Naive B cell (primary cell): ENCODE results near the gene EIF6. TPM values are rescaled to one million over a fixed set of nuclear protein-coding genes. Genes with fewer than 3 reads are reported as not detected.

ENCODE experiments used
- ATAC-seq, 2 donors: fragments of 150-1000 bp; cut with Tn5 transposase; 2 replicates each; pipeline ENCODE4 v1.10.0; 2021; ENCODE audit warnings: low read depth in 2 of 2, mild to moderate bottlenecking in 2 of 2, moderate library complexity in 2 of 2
- DNase-seq: peaks from one replicate; pipeline ENCODE4 v3.0.0; 2022
- H3K27ac Mint-ChIP-seq, 6 donors: one replicate each; pipeline ENCODE4 v1.8.0; 2020 to 2022; ENCODE audit warnings: mild to moderate bottlenecking in 6 of 6, mixed read lengths in 6 of 6, moderate library complexity in 5 of 6, inconsistent platforms in 2 of 6
- H3K27me3 Mint-ChIP-seq, 3 donors: one replicate each; pipeline ENCODE4 v1.8.0; 2021 to 2022; ENCODE audit warnings: mixed read lengths in 3 of 3, mild to moderate bottlenecking in 1 of 3
- H3K36me3 Mint-ChIP-seq, 2 donors: one replicate each; pipeline ENCODE4 v1.8.0; 2020 to 2022; ENCODE audit warnings: mixed read lengths in 2 of 2, inconsistent platforms in 1 of 2, mild to moderate bottlenecking in 1 of 2
- H3K4me1 Mint-ChIP-seq, 3 donors: one replicate each; pipeline ENCODE4 v1.8.0; 2020 to 2022; ENCODE audit warnings: mixed read lengths in 3 of 3, inconsistent platforms in 1 of 3, mild to moderate bottlenecking in 1 of 3, moderate library complexity in 1 of 3
- H3K4me3 Mint-ChIP-seq, 8 donors: one replicate each; pipeline ENCODE4 v1.8.0; 2020 to 2022; ENCODE audit warnings: mild to moderate bottlenecking in 8 of 8, mixed read lengths in 8 of 8, moderate library complexity in 8 of 8, inconsistent platforms in 2 of 8
- H3K9me3 Mint-ChIP-seq, 7 donors: one replicate each; pipeline ENCODE4 v1.8.0; 2020 to 2022; ENCODE audit warnings: mixed read lengths in 7 of 7, mild to moderate bottlenecking in 5 of 7, inconsistent platforms in 2 of 7, moderate library complexity in 1 of 7
- polyA plus RNA-seq, 6 donors: library from polyadenylated mRNA; unstranded; fragments of 300-500 nt; fragmentation: Illumina TruSeq; gene quantifications; one replicate each; pipeline ENCODE4 v1.2.3, GENCODE V29; 2021; ENCODE audit warnings: low read depth in 6 of 6

EIF6 gene
- polyA plus RNA-seq, 6 donors from 2014 or later = 206 to 241 (median 228) TPM

DNA sequence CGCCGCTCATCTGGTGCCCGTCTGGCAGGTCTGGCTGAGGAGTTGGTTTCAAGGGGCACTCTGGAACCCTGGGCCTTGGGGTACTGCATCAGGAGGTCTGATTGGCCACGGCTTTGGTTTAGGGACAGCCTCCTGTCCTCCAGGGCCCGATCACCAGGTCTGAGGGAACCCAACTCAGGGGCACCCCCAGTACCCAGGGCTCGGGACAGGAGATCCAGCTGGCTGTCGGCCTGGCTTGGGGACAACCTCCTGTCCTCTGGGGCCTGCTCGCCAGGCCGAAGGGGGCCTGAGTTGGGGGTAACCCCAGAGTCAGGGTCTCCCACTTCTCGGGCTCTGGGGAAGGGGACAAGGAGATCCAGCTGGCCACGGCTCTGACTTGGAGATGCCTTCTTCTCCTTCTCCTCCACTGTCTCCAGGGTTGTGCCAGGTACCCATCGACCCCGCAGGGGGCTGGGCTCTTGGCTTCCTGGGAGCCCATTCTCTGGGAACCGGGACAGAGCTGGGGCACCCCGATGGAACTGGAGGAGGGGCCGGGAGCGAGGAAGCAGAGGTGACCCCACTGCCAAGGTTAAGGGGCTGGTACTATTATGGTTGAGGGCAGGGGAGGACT, 2.4 kb upstream of the EIF6 start:
- peak overlapping the region in 1 of 8 donors; percentile 44 for H3K4me3 Mint-ChIP-seq
- H3K27me3 Mint-ChIP-seq = peaks cover 0 to 13% (median 0%) of the 10 kb centered on the region in 3 donors
- no peaks in the 10 kb centered on the region for H3K9me3 Mint-ChIP-seq
- no peaks in the 10 kb centered on the region for H3K36me3 Mint-ChIP-seq
- DNase-seq (no peak), ATAC-seq (no peak)
- H3K4me1 Mint-ChIP-seq = peaks cover 25 to 31% (median 28%) of the 10 kb centered on the region in 3 donors
- H3K27ac Mint-ChIP-seq = no peak overlapping the region

GRCh38 chr20:35286077-35286898, 1.7 kb upstream of the EIF6 start:
- ATAC-seq (no peak), DNase-seq (no peak)
- Mint-ChIP-seq H3K4me1 (peaks cover 25 to 32% (median 28%) of the 10 kb centered on the region in 3 donors), H3K4me3 (peak overlapping the region; percentile 74 to 98 (median 92)), H3K9me3 (no peaks in the 10 kb centered on the region), H3K27ac (peak overlapping the region in 4 of 6 donors; percentile 43 to 90 (median 72)), H3K36me3 (no peaks in the 10 kb centered on the region), H3K27me3 (peaks cover 0 to 13% (median 0%) of the 10 kb centered on the region in 3 donors)

- Mint-ChIP-seq H3K36me3 (no peaks in the 10 kb centered on the region), H3K4me3 (peak overlapping the region; percentile 87 to 99 (median 94)), H3K27me3 (peaks cover 0 to 7% (median 0%) of the 10 kb centered on the region in 3 donors), H3K9me3 (no peaks in the 10 kb centered on the region), H3K4me1 (peaks cover 25 to 32% (median 28%) of the 10 kb centered on the region in 3 donors), H3K27ac (peak overlapping the region in 4 of 6 donors; percentile 43 to 90 (median 72))
- no peak for ATAC-seq
- DNase-seq = no peak
Measured at GRCh38 chr20:35285806-35286076, 1.2 kb upstream of the EIF6 start.

GRCh38 chr20:35284992-35285805, 627 bp upstream of the EIF6 start:
- peaks cover 2 to 4% of the 10 kb centered on the region in 2 donors for H3K36me3 Mint-ChIP-seq
- peaks cover 0 to 6% (median 0%) of the 10 kb centered on the region in 3 donors for H3K27me3 Mint-ChIP-seq
- peak overlapping the region; percentile 87 to 99 (median 94) for H3K4me3 Mint-ChIP-seq
- H3K27ac Mint-ChIP-seq = peak overlapping the region; percentile 77 to 98 (median 96)
- H3K9me3 Mint-ChIP-seq = no peaks in the 10 kb centered on the region
- no peak for ATAC-seq
- DNase-seq = no peak
- H3K4me1 Mint-ChIP-seq = peaks cover 27 to 35% (median 31%) of the 10 kb centered on the region in 3 donors

DNA sequence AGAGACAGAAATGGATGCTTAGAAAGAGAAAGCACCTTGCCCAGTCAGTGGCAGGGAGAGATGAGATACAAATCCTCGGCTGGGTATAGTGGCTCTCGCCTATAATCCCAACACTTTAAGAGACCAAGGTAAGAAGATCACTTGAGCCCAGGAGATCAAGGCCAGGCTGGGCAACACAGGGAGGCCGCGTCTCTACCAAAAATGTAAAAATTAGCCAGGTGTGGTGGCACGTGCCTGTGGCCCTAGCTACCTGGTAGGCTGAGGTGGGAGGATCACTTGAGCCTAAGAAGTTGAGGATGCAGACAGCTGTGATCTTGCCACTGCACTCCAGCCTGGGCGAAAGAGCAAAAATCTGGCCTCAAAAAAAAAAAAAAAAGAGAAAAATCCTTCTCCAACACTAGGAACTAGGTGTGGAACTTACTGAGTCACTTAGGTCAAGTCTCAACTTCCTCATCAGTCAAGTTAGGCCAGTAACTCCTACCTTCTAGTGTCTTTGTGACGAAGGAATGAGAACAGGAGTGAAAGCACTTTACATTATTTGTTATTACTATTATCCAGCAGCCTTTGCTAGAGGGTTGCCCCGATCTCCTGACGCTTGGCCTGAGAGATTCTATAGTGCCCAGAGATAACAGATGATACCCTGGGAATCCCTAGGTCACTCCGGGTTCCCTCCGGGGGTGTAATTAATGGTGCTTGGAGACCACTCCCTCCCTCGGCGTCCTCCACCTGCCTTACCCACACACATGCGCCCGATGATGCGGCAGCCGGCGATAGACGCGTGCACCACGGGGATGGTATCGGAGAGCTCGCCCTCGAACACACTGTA, 918 bp downstream of the EIF6 start:
- Mint-ChIP-seq H3K9me3 (no peaks in the 10 kb centered on the region), H3K27me3 (no peaks in the 10 kb centered on the region), H3K36me3 (peaks cover 7 to 8% of the 10 kb centered on the region in 2 donors), H3K4me1 (peaks cover 35 to 45% (median 43%) of the 10 kb centered on the region in 3 donors), H3K4me3 (peak overlapping the region; percentile 87 to 99 (median 94)), H3K27ac (peak overlapping the region; percentile 88 to 98 (median 95))
- no peak for DNase-seq
- ATAC-seq = peak; percentile 3 to 10

GRCh38 chr20:35281506-35282101, 3.0 kb downstream of the EIF6 start:
- peaks cover 7 to 8% of the 10 kb centered on the region in 2 donors for H3K36me3 Mint-ChIP-seq
- ATAC-seq (no peak), DNase-seq (no peak)
- no peaks in the 10 kb centered on the region for H3K9me3 Mint-ChIP-seq
- peaks cover 39 to 54% (median 50%) of the 10 kb centered on the region in 3 donors for H3K4me1 Mint-ChIP-seq
- H3K4me3 Mint-ChIP-seq = no peak overlapping the region
- peak overlapping the region in 2 of 6 donors; percentile 14 to 83 for H3K27ac Mint-ChIP-seq
- no peaks in the 10 kb centered on the region for H3K27me3 Mint-ChIP-seq

GRCh38 chr20:35280523-35280922, 4.0 kb downstream of the EIF6 start:
- Mint-ChIP-seq H3K4me1 (peaks cover 32 to 57% (median 44%) of the 10 kb centered on the region in 3 donors), H3K27ac (peak overlapping the region in 2 of 6 donors; percentile 41 to 97), H3K36me3 (peaks cover 7 to 8% of the 10 kb centered on the region in 2 donors), H3K27me3 (no peaks in the 10 kb centered on the region), H3K9me3 (no peaks in the 10 kb centered on the region), H3K4me3 (peak overlapping the region in 1 of 8 donors; percentile 96)
- DNase-seq = no peak
- ATAC-seq = no peak

- DNase-seq (no peak), ATAC-seq (no peak)
- H3K27ac Mint-ChIP-seq = peak overlapping the region; percentile 41 to 99 (median 97)
- H3K9me3 Mint-ChIP-seq = no peaks in the 10 kb centered on the region
- peaks cover 26 to 51% (median 39%) of the 10 kb centered on the region in 3 donors for H3K4me1 Mint-ChIP-seq
- peak overlapping the region in 3 of 8 donors; percentile 74 to 96 (median 86) for H3K4me3 Mint-ChIP-seq
- H3K36me3 Mint-ChIP-seq = peaks cover 7 to 8% of the 10 kb centered on the region in 2 donors
- no peaks in the 10 kb centered on the region for H3K27me3 Mint-ChIP-seq
Measured at GRCh38 chr20:35279533-35280174, 4.9 kb downstream of the EIF6 start.

DNA sequence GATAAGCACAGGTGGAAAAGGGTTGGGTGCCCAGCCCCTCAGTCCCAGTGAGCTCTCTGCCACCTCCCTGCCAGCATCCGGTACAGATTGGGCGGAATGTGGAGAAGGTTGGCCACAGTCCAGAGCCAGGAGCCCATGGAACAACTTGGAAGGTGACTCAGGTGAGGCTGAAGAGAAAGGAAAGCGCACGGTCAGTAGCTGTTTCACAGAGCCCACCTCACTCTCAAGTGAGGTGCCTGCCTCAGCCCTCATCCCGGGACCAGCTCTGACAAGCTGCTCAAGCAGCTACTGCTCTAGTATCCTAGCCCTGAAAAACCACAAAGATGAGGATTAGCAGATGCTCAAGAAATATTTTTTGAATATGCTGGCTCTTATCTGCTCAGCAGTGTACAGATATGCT, 5.5 kb downstream of the EIF6 start:
- peaks cover 24 to 49% (median 34%) of the 10 kb centered on the region in 3 donors for H3K4me1 Mint-ChIP-seq
- H3K27me3 Mint-ChIP-seq = no peaks in the 10 kb centered on the region
- H3K36me3 Mint-ChIP-seq = peaks cover 7 to 8% of the 10 kb centered on the region in 2 donors
- ATAC-seq = no peak
- DNase-seq = no peak
- H3K27ac Mint-ChIP-seq = peak overlapping the region; percentile 92 to 99 (median 98)
- H3K4me3 Mint-ChIP-seq = peak overlapping the region in 4 of 8 donors; percentile 26 to 96 (median 66)
- H3K9me3 Mint-ChIP-seq = no peaks in the 10 kb centered on the region

DNA sequence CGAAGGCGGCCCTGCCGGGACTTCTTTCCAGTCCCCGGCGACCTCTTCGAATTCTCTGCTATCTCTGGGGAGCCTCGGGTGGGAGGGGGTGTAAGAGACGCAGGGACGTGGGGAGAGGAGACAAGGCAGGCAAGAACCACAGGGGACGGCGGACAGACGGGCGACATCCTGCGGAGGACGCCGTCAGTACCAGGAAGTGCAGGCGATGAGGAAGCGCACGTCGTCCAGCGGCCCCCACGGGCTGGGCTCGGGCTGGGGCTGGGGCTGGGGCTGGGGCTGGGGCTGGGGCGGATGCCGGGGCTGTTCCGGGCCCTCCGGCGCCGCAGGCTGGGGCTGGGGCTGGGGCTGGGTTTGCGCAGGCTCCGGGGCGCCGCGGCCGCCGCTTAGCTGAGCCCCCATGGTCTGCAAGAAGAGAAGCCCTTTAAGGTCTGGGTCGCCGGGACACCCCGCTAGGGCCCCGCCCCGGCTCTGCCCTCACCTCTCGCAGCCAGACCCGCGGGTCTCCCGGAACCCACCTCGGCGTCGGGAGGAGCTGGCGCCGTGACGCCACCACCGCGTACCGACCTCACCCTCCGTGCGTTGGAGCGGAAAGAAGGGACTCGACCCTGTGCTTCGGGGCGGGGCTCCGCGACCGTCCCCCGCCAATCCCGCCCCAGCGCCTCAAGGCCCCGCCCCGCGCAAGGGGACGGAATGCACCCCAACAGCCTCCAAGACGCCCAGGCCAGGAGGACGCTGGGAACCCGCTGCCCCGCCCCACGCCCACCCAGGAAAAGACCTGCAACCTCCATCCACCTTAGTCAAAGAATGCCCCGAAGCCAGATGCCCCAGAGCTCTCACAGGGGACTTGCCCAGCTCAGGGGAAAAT, 6.8 kb downstream of the EIF6 start, which contains the start of gene MMP24OS:
Gene MMP24OS (minus strand): TSS at position 592 of the 865 bp plus-strand sequence. CDS start 193 bp downstream, at position 399.
- no peaks in the 10 kb centered on the region for H3K9me3 Mint-ChIP-seq

GRCh38 chr20:35277127-35277526, 7.4 kb downstream of the EIF6 start:
- peaks cover 14 to 37% (median 21%) of the 10 kb centered on the region in 3 donors for H3K4me1 Mint-ChIP-seq
- H3K27ac Mint-ChIP-seq = peak overlapping the region; percentile 97 to 100 (median 99)
- ATAC-seq (no peak), DNase-seq (no peak)
- H3K27me3 Mint-ChIP-seq = no peaks in the 10 kb centered on the region
- H3K9me3 Mint-ChIP-seq = no peaks in the 10 kb centered on the region
- peaks cover 7 to 8% of the 10 kb centered on the region in 2 donors for H3K36me3 Mint-ChIP-seq
- H3K4me3 Mint-ChIP-seq = peak overlapping the region; percentile 89 to 99 (median 98)

More for the DNA sequence above, 6.8 kb downstream of the EIF6 start, which contains the start of gene MMP24OS:
- H3K27me3 Mint-ChIP-seq = no peaks in the 10 kb centered on the region
- peak; percentile 86 to 87 for ATAC-seq
- H3K4me1 Mint-ChIP-seq = peaks cover 14 to 40% (median 24%) of the 10 kb centered on the region in 3 donors
- H3K27ac Mint-ChIP-seq = peak within 1 kb of the TSS; percentile 97 to 100 (median 99)
- H3K36me3 Mint-ChIP-seq = peaks cover 7 to 8% of the 10 kb centered on the region in 2 donors
- DNase-seq = peak; percentile 91
- H3K4me3 Mint-ChIP-seq = peak within 1 kb of the TSS; percentile 89 to 99 (median 98)
